Measurements from ENCODE around the gene GALNT8.

The GALNT8 gene

DNA sequence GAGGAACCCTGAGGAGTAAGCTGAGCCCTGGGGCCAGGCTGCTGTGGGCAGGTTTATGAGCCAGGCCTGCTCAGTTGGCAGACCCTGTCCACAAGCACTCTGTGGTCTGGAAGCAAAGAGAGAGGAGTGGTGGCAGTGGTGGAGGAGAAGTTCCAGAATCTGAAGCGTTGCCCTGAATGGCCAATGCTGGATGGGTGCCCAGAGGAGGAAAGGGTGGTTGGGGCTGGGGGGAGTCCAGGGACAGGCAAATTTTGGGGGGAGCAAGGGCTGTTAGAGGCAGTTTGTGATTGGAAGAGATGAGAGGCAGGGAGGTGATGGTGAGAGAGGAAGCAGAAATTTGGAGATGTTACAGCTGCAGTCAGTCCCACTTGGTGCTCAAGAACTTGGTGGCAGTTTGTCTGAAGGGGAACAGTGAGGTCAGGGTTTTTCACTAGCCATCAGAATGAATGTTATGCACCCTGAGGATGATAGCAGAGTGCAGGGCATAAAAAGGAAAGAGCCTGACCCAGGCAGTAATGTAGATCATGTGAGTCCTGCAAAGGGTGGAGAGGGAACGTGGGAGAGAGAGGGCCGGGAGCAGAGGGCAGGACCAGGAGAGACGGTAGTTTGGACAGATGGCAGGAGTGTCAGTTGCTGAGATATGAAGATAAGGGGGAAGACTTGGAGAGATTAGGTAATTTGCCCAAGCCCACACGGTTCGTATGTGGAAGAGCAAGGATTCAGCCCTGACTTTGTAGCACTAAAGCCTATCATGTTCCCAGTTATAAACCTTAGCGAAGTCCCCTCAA, 51.2 kb downstream of the GALNT8 start:
- no peaks in the 10 kb centered on the region for H3K79me1 ChIP-seq (ENCODE audit: low read depth, low read length)
- no peak overlapping the region for H2BK12ac ChIP-seq (ENCODE audit: low read length)
- H4K8ac ChIP-seq (ENCODE audit: low read depth, low read length), result no peak overlapping the region
- no peaks in the 10 kb centered on the region for H3K27me3 ChIP-seq (ENCODE audit: control insufficient read depth in 3 of 3, insufficient read depth in 3 of 3, low read depth in 1 of 3, low read length in 3 of 3)
- WGBS, 2 donors (ENCODE audit: extremely low coverage in 2 of 2, insufficient read length in 2 of 2, insufficient replicate concordance in 1 of 2), result no CpG with 5 or more reads among the region's 7 CpGs
- H4K91ac ChIP-seq (ENCODE audit: low read depth, low read length, poor library complexity), result no peak overlapping the region
- no peak overlapping the region for H2BK15ac ChIP-seq (ENCODE audit: low read length)
- no peak overlapping the region for H3K18ac ChIP-seq (ENCODE audit: low read length)
- no peak overlapping the region for H2AFZ ChIP-seq (ENCODE audit: low read length)
- H3K4me2 ChIP-seq (ENCODE audit: insufficient read depth, low read length, poor library complexity, severe bottlenecking), result no peak overlapping the region
- H3K4me3 ChIP-seq (ENCODE audit: low read length in 2 of 2), result no peak overlapping the region
- no peak overlapping the region for H3K23ac ChIP-seq (ENCODE audit: low read depth, low read length, poor library complexity)
- no peak overlapping the region for H2BK120ac ChIP-seq (ENCODE audit: low read depth, low read length)
- no peak overlapping the region for H2AK5ac ChIP-seq (ENCODE audit: low read depth, low read length)
- no peak overlapping the region for H2BK5ac ChIP-seq (ENCODE audit: low read length)
- H3K27ac ChIP-seq (replicated peaks; ENCODE audit: low read length), result no peak overlapping the region
- no peak overlapping the region for H3K14ac ChIP-seq (ENCODE audit: low read length)
- no peak overlapping the region for H3K9ac ChIP-seq (ENCODE audit: low read depth, low read length, poor library complexity)
- no peaks in the 10 kb centered on the region for H3K4me1 ChIP-seq (ENCODE audit: control insufficient read depth in 2 of 2, insufficient read depth in 1 of 2, low read depth in 1 of 2, low read length in 2 of 2)
- no peaks in the 10 kb centered on the region for H3K9me3 ChIP-seq (replicated peaks in 1 of 2; ENCODE audit: control insufficient read depth in 2 of 2, insufficient read depth in 1 of 2, low read depth in 1 of 2, low read length in 2 of 2)
- H3K36me3 ChIP-seq (replicated peaks in 1 of 2; ENCODE audit: control insufficient read depth in 2 of 2, insufficient read depth in 2 of 2, low read length in 2 of 2), result peaks cover 0 to 4% of the 10 kb centered on the region in 2 donors
- H3K4ac ChIP-seq (ENCODE audit: low read length), result no peak overlapping the region
- no peak for DNase-seq (ENCODE audit: low spot score)

DNA sequence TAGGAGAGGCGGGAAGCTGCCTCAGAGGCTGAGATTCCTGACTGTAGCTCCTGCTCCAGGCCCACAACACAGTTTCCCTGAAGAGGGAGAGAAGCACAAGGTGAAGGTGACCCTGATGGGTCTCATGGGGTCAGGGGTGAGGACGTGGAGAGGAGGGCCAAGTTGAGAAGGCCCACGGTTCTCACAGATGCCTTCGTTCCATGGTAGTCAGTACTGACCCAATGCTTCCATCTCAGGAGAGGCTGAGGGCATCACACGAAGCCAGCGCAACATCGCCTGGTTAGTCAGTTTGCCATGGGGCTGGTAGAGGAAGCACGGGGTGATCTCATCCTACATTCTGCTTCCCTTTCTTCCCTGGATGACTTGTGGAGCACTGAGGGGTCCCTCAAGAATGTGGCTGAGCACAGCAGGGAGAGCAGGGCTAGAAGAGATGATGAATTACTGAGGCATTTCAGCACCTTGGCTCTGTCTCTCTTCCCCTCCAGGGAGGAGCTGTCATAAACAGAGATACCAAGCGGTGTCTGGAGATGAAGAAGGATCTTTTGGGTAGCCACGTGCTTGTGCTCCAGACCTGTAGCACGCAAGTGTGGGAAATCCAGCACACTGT, 51.9 kb downstream of the GALNT8 start:
- no peak overlapping the region for H2AFZ ChIP-seq (ENCODE audit: low read length)
- H3K4me1 ChIP-seq (ENCODE audit: control insufficient read depth in 2 of 2, insufficient read depth in 1 of 2, low read depth in 1 of 2, low read length in 2 of 2), result no peaks in the 10 kb centered on the region
- H3K79me1 ChIP-seq (ENCODE audit: low read depth, low read length), result no peaks in the 10 kb centered on the region
- H3K4me2 ChIP-seq (ENCODE audit: insufficient read depth, low read length, poor library complexity, severe bottlenecking), result no peak overlapping the region
- no peak overlapping the region for H2AK5ac ChIP-seq (ENCODE audit: low read depth, low read length)
- H3K4ac ChIP-seq (ENCODE audit: low read length), result no peak overlapping the region
- no peak overlapping the region for H2BK120ac ChIP-seq (ENCODE audit: low read depth, low read length)
- peaks cover 0 to 4% of the 10 kb centered on the region in 2 donors for H3K36me3 ChIP-seq (replicated peaks in 1 of 2; ENCODE audit: control insufficient read depth in 2 of 2, insufficient read depth in 2 of 2, low read length in 2 of 2)
- no CpG with 5 or more reads among the region's 11 CpGs for WGBS, 2 donors (ENCODE audit: extremely low coverage in 2 of 2, insufficient read length in 2 of 2, insufficient replicate concordance in 1 of 2)
- no peak overlapping the region for H3K9ac ChIP-seq (ENCODE audit: low read depth, low read length, poor library complexity)
- H2BK15ac ChIP-seq (ENCODE audit: low read length), result no peak overlapping the region
- H3K23ac ChIP-seq (ENCODE audit: low read depth, low read length, poor library complexity), result no peak overlapping the region
- no peak overlapping the region for H3K4me3 ChIP-seq (ENCODE audit: low read length in 2 of 2)
- H3K27me3 ChIP-seq (ENCODE audit: control insufficient read depth in 3 of 3, insufficient read depth in 3 of 3, low read depth in 1 of 3, low read length in 3 of 3), result no peaks in the 10 kb centered on the region
- H2BK12ac ChIP-seq (ENCODE audit: low read length), result no peak overlapping the region
- H4K91ac ChIP-seq (ENCODE audit: low read depth, low read length, poor library complexity), result no peak overlapping the region
- no peak overlapping the region for H3K14ac ChIP-seq (ENCODE audit: low read length)
- no peak overlapping the region for H3K27ac ChIP-seq (replicated peaks; ENCODE audit: low read length)
- H3K18ac ChIP-seq (ENCODE audit: low read length), result no peak overlapping the region
- H2BK5ac ChIP-seq (ENCODE audit: low read length), result no peak overlapping the region
- H4K8ac ChIP-seq (ENCODE audit: low read depth, low read length), result no peak overlapping the region
- DNase-seq (ENCODE audit: low spot score), result no peak
- no peaks in the 10 kb centered on the region for H3K9me3 ChIP-seq (replicated peaks in 1 of 2; ENCODE audit: control insufficient read depth in 2 of 2, insufficient read depth in 1 of 2, low read depth in 1 of 2, low read length in 2 of 2)

DNA sequence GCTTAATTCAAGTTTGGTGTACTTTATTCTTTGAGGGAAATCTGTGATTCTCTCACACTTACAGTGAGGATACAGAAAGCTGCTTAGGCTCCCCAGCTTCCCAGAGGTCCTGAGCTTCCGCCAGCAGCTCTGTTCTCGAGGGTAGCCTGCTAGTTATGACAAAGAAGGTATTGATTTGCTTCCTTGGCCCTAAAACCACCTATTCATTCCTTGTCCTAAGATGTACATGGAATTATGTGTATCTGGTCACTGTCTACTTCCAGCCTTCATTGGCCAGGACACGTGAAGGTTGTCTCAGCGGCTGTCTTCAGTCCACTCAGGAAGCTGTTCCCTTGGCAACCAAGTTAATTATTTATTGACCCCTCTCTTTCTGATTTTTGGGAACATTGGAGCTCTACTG, 55.7 kb downstream of the GALNT8 start:
- Histone ChIP-seq H3K23ac (ENCODE audit: low read depth, low read length, poor library complexity) (no peak overlapping the region), H3K14ac (ENCODE audit: low read length) (no peak overlapping the region), H3K9me3 (replicated peaks in 1 of 2; ENCODE audit: control insufficient read depth in 2 of 2, insufficient read depth in 1 of 2, low read depth in 1 of 2, low read length in 2 of 2) (no peaks in the 10 kb centered on the region), H3K27me3 (ENCODE audit: control insufficient read depth in 3 of 3, insufficient read depth in 3 of 3, low read depth in 1 of 3, low read length in 3 of 3) (no peaks in the 10 kb centered on the region), H2BK15ac (ENCODE audit: low read length) (no peak overlapping the region), H2AFZ (ENCODE audit: low read length) (no peak overlapping the region), H2BK5ac (ENCODE audit: low read length) (no peak overlapping the region), H4K8ac (ENCODE audit: low read depth, low read length) (no peak overlapping the region), H3K36me3 (replicated peaks in 1 of 2; ENCODE audit: control insufficient read depth in 2 of 2, insufficient read depth in 2 of 2, low read length in 2 of 2) (peaks cover 0 to 2% of the 10 kb centered on the region in 2 donors), H3K27ac (replicated peaks; ENCODE audit: low read length) (no peak overlapping the region), H3K4me3 (ENCODE audit: low read length in 2 of 2) (no peak overlapping the region), H4K91ac (ENCODE audit: low read depth, low read length, poor library complexity) (no peak overlapping the region), H2AK5ac (ENCODE audit: low read depth, low read length) (no peak overlapping the region), H2BK12ac (ENCODE audit: low read length) (no peak overlapping the region), H2BK120ac (ENCODE audit: low read depth, low read length) (no peak overlapping the region), H3K79me1 (ENCODE audit: low read depth, low read length) (no peaks in the 10 kb centered on the region), H3K4ac (ENCODE audit: low read length) (no peak overlapping the region), H3K9ac (ENCODE audit: low read depth, low read length, poor library complexity) (no peak overlapping the region), H3K4me1 (ENCODE audit: control insufficient read depth in 2 of 2, insufficient read depth in 1 of 2, low read depth in 1 of 2, low read length in 2 of 2) (peaks cover 0 to 5% of the 10 kb centered on the region in 2 donors), H3K4me2 (ENCODE audit: insufficient read depth, low read length, poor library complexity, severe bottlenecking) (no peak overlapping the region), H3K18ac (ENCODE audit: low read length) (no peak overlapping the region)
- no CpG with 5 or more reads among the region's 4 CpGs for whole genome bisulfite sequencing, 2 donors (ENCODE audit: extremely low coverage in 2 of 2, insufficient read length in 2 of 2, insufficient replicate concordance in 1 of 2)
- no peak for DNase-seq (ENCODE audit: low spot score)

DNA sequence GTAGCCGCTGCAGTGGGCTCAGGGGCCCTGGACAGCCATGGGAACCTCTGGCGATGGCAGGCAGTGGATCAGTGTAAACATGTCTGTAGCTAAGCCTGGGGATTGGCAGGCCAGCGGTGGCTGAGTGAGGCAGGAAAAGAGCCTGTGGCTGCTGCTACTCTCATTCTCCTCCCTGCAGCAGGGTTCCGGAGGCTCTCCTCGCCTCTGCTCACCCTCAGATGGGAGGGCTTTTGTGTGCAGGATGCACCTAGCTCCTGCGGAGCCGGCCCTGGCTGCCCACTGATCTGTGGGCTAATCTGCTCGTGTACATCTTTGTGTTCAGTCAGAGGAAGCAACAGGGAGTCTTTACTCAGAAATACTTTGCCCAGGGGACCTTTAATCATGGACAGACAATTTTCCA, 59.5 kb downstream of the GALNT8 start:
- no peaks in the 10 kb centered on the region for H3K27me3 ChIP-seq (ENCODE audit: control insufficient read depth in 3 of 3, insufficient read depth in 3 of 3, low read depth in 1 of 3, low read length in 3 of 3)
- H2BK12ac ChIP-seq (ENCODE audit: low read length), result no peak overlapping the region
- H4K8ac ChIP-seq (ENCODE audit: low read depth, low read length), result peak overlapping the region; percentile 19
- no peaks in the 10 kb centered on the region for H3K36me3 ChIP-seq (replicated peaks in 1 of 2; ENCODE audit: control insufficient read depth in 2 of 2, insufficient read depth in 2 of 2, low read length in 2 of 2)
- no peak for DNase-seq (ENCODE audit: low spot score)
- H3K14ac ChIP-seq (ENCODE audit: low read length), result no peak overlapping the region
- peak overlapping the region; percentile 29 for H3K23ac ChIP-seq (ENCODE audit: low read depth, low read length, poor library complexity)
- H3K4me1 ChIP-seq (ENCODE audit: control insufficient read depth in 2 of 2, insufficient read depth in 1 of 2, low read depth in 1 of 2, low read length in 2 of 2), result peaks cover 0 to 5% of the 10 kb centered on the region in 2 donors
- H2BK5ac ChIP-seq (ENCODE audit: low read length), result no peak overlapping the region
- H3K79me1 ChIP-seq (ENCODE audit: low read depth, low read length), result no peaks in the 10 kb centered on the region
- peaks cover 0 to 8% of the 10 kb centered on the region in 2 donors for H3K9me3 ChIP-seq (replicated peaks in 1 of 2; ENCODE audit: control insufficient read depth in 2 of 2, insufficient read depth in 1 of 2, low read depth in 1 of 2, low read length in 2 of 2)
- peak overlapping the region; percentile 38 for H2AK5ac ChIP-seq (ENCODE audit: low read depth, low read length)
- no peak overlapping the region for H3K4ac ChIP-seq (ENCODE audit: low read length)
- no peak overlapping the region for H2AFZ ChIP-seq (ENCODE audit: low read length)
- H3K18ac ChIP-seq (ENCODE audit: low read length), result peak overlapping the region; percentile 20
- no peak overlapping the region for H3K4me2 ChIP-seq (ENCODE audit: insufficient read depth, low read length, poor library complexity, severe bottlenecking)
- H3K4me3 ChIP-seq (ENCODE audit: low read length in 2 of 2), result no peak overlapping the region
- WGBS, 2 donors (ENCODE audit: extremely low coverage in 2 of 2, insufficient read length in 2 of 2, insufficient replicate concordance in 1 of 2), result no CpG with 5 or more reads among the region's 8 CpGs
- peak overlapping the region; percentile 9 for H3K9ac ChIP-seq (ENCODE audit: low read depth, low read length, poor library complexity)
- H2BK15ac ChIP-seq (ENCODE audit: low read length), result no peak overlapping the region
- no peak overlapping the region for H4K91ac ChIP-seq (ENCODE audit: low read depth, low read length, poor library complexity)
- H3K27ac ChIP-seq (replicated peaks; ENCODE audit: low read length), result no peak overlapping the region
- no peak overlapping the region for H2BK120ac ChIP-seq (ENCODE audit: low read depth, low read length)

Measured in neuronal stem cell (in vitro differentiated cells).